Measurements from ENCODE around the gene CST11. TPM values are rescaled to one million over a fixed set of nuclear protein-coding genes. Genes with fewer than 3 reads are reported as not detected.

The CST11 gene
- total RNA-seq, 1 donor from 2014 or later = not detected

GRCh38 chr20:23445596-23446217, 7.0 kb downstream of the CST11 start:
- no peaks in the 10 kb centered on the region for H3K27me3 ChIP-seq
- intact Hi-C loops (cut with DNase I) = no loop called here
- H3K9me3 ChIP-seq = no peaks in the 10 kb centered on the region
- no peak for DNase-seq (ENCODE audit: low spot score in 2 of 2)
- no peaks in the 10 kb centered on the region for H3K36me3 ChIP-seq
- TF ChIP-seq CTCF (IDR thresholded peaks at IDR 0.05) = no peak
- H3K27ac ChIP-seq = no peak overlapping the region
- no peak overlapping the region for H3K4me3 ChIP-seq
- H3K4me1 ChIP-seq = no peaks in the 10 kb centered on the region

- no peak for TF ChIP-seq CTCF (IDR thresholded peaks at IDR 0.05)
- intact Hi-C loops (cut with DNase I) = loop anchor here (5.0 kb wide), 2 partner anchors 552 to 1472 kb away; no protein-coding TSS in a partner anchor
- no peak overlapping the region for H3K27ac ChIP-seq
- no peaks in the 10 kb centered on the region for H3K4me1 ChIP-seq
- H3K4me3 ChIP-seq = no peak overlapping the region
- H3K27me3 ChIP-seq = no peaks in the 10 kb centered on the region
- H3K36me3 ChIP-seq = no peaks in the 10 kb centered on the region
- no peak for DNase-seq (ENCODE audit: low spot score in 2 of 2)
- no peaks in the 10 kb centered on the region for H3K9me3 ChIP-seq
Observed at GRCh38 chr20:23444859-23445258, 7.8 kb downstream of the CST11 start.

- H3K4me1 ChIP-seq = no peaks in the 10 kb centered on the region
- H3K4me3 ChIP-seq = no peak overlapping the region
- no peak for TF ChIP-seq CTCF (IDR thresholded peaks at IDR 0.05)
- no peaks in the 10 kb centered on the region for H3K36me3 ChIP-seq
- H3K27me3 ChIP-seq = no peaks in the 10 kb centered on the region
- H3K27ac ChIP-seq = no peak overlapping the region
- intact Hi-C loops (cut with DNase I) = loop anchor here (2.0 to 5.0 kb wide), 3 partner anchors 164 to 1475 kb away; no protein-coding TSS in a partner anchor
- DNase-seq (ENCODE audit: low spot score in 2 of 2) = no peak
- H3K9me3 ChIP-seq = no peaks in the 10 kb centered on the region
Observed at GRCh38 chr20:23442436-23442835, 10.2 kb downstream of the CST11 start.

- Histone ChIP-seq H3K27ac (no peak overlapping the region), H3K36me3 (no peaks in the 10 kb centered on the region), H3K4me3 (no peak overlapping the region), H3K9me3 (no peaks in the 10 kb centered on the region), H3K27me3 (no peaks in the 10 kb centered on the region), H3K4me1 (no peaks in the 10 kb centered on the region)
- peak; percentile 53 to 75 (median 72) for TF ChIP-seq CTCF (IDR thresholded peaks at IDR 0.05)
- DNase-seq (ENCODE audit: low spot score in 2 of 2) = peak in 1 of 2 donors; percentile 79
- intact Hi-C loops (cut with DNase I) = loop anchor here (2.0 to 5.0 kb wide), 3 partner anchors 165 to 1475 kb away; no protein-coding TSS in a partner anchor
Observed at GRCh38 chr20:23441850-23442313, 10.8 kb downstream of the CST11 start.

GRCh38 chr20:23440004-23440403, 12.7 kb downstream of the CST11 start:
- no peaks in the 10 kb centered on the region for H3K9me3 ChIP-seq
- no peaks in the 10 kb centered on the region for H3K27me3 ChIP-seq
- no peak for DNase-seq (ENCODE audit: low spot score in 2 of 2)
- H3K36me3 ChIP-seq = no peaks in the 10 kb centered on the region
- no peaks in the 10 kb centered on the region for H3K4me1 ChIP-seq
- H3K27ac ChIP-seq = no peak overlapping the region
- no peak for TF ChIP-seq CTCF (IDR thresholded peaks at IDR 0.05)
- H3K4me3 ChIP-seq = no peak overlapping the region
- intact Hi-C loops (cut with DNase I) = loop anchor here (5.0 kb wide), 2 partner anchors 557 to 1477 kb away; no protein-coding TSS in a partner anchor

Data from ascending aorta (tissue), 2 donors.